ENCODE data around the gene TRIM65. TPM values are rescaled to one million over a fixed set of nuclear protein-coding genes. Genes with fewer than 3 reads are reported as not detected.

TRIM65 gene
- total and polyA plus RNA-seq, 2 of the 13 experiments (the other 11 are each of a cell fraction or from before 2014, with no cell fraction given) = 10.3 to 22.4 TPM

DNA sequence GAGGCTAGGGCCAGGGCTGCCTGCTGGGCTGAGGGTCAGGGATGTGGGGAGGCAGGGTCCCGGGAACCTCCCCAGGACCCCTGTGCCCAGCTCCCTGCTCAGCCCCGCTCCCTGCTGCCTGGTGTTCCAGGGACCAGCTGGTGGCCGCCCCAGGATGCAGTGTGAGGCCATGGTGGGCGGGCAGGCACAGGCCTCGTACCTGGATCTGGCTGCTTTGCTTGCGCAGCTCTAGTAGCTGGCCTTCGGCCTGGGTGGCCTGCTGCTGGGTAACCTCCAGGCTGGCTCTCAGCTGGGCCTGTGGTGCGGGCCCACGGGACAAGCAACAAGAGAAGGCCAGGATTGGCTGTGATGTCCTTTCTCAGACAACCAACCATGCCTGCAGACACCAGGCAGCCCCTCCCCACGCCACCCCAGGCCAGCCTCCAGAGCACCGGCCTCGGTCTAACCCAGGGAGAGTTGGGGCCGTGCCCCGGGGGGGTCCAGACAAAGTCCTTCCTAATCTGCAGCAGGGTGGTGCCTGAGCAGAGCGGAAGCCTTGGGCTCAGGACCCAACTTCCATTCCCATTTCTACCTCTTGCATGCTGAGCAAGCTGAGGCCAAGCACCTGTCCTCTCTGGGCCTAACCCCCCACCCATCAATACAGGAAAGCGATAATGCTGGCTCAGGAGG is 4.1 kb downstream of the TRIM65 start (continued):
- TF ChIP-seq, protein P1, sequence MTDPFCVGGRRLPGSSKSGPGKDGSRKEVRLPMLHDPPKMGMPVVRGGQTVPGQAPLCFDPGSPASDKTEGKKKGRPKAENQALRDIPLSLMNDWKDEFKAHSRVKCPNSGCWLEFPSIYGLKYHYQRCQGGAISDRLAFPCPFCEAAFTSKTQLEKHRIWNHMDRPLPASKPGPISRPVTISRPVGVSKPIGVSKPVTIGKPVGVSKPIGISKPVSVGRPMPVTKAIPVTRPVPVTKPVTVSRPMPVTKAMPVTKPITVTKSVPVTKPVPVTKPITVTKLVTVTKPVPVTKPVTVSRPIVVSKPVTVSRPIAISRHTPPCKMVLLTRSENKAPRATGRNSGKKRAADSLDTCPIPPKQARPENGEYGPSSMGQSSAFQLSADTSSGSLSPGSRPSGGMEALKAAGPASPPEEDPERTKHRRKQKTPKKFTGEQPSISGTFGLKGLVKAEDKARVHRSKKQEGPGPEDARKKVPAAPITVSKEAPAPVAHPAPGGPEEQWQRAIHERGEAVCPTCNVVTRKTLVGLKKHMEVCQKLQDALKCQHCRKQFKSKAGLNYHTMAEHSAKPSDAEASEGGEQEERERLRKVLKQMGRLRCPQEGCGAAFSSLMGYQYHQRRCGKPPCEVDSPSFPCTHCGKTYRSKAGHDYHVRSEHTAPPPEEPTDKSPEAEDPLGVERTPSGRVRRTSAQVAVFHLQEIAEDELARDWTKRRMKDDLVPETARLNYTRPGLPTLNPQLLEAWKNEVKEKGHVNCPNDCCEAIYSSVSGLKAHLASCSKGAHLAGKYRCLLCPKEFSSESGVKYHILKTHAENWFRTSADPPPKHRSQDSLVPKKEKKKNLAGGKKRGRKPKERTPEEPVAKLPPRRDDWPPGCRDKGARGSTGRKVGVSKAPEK (CRISPR knock-in tag; IDR thresholded peaks at IDR 0.05; ENCODE audit: borderline replicate concordance) = 0 out of 2 replicates have a peak, but pooled peaks have one; percentile 67
- TF ChIP-seq, protein P2, sequence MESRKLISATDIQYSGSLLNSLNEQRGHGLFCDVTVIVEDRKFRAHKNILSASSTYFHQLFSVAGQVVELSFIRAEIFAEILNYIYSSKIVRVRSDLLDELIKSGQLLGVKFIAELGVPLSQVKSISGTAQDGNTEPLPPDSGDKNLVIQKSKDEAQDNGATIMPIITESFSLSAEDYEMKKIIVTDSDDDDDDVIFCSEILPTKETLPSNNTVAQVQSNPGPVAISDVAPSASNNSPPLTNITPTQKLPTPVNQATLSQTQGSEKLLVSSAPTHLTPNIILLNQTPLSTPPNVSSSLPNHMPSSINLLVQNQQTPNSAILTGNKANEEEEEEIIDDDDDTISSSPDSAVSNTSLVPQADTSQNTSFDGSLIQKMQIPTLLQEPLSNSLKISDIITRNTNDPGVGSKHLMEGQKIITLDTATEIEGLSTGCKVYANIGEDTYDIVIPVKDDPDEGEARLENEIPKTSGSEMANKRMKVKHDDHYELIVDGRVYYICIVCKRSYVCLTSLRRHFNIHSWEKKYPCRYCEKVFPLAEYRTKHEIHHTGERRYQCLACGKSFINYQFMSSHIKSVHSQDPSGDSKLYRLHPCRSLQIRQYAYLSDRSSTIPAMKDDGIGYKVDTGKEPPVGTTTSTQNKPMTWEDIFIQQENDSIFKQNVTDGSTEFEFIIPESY (CRISPR knock-in tag; IDR thresholded peaks at IDR 0.05) = no peak
- TF ChIP-seq PCBP2 (optimal IDR thresholded peaks at IDR 0.05; ENCODE audit: low read depth, low read length, poor library complexity, severe bottlenecking) = no peak
- peak; percentile 10; the same call in 1 of the 2 replicates for TF ChIP-seq SP4 (CRISPR knock-in tag; IDR thresholded peaks at IDR 0.05)
- TF ChIP-seq, protein P3, sequence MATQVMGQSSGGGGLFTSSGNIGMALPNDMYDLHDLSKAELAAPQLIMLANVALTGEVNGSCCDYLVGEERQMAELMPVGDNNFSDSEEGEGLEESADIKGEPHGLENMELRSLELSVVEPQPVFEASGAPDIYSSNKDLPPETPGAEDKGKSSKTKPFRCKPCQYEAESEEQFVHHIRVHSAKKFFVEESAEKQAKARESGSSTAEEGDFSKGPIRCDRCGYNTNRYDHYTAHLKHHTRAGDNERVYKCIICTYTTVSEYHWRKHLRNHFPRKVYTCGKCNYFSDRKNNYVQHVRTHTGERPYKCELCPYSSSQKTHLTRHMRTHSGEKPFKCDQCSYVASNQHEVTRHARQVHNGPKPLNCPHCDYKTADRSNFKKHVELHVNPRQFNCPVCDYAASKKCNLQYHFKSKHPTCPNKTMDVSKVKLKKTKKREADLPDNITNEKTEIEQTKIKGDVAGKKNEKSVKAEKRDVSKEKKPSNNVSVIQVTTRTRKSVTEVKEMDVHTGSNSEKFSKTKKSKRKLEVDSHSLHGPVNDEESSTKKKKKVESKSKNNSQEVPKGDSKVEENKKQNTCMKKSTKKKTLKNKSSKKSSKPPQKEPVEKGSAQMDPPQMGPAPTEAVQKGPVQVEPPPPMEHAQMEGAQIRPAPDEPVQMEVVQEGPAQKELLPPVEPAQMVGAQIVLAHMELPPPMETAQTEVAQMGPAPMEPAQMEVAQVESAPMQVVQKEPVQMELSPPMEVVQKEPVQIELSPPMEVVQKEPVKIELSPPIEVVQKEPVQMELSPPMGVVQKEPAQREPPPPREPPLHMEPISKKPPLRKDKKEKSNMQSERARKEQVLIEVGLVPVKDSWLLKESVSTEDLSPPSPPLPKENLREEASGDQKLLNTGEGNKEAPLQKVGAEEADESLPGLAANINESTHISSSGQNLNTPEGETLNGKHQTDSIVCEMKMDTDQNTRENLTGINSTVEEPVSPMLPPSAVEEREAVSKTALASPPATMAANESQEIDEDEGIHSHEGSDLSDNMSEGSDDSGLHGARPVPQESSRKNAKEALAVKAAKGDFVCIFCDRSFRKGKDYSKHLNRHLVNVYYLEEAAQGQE (IDR thresholded peaks at IDR 0.05; ENCODE audit: borderline replicate concordance in 1 of 2, low read depth in 1 of 2, low read length in 2 of 2) = no peak; a peak in 1 of 4 replicates
- TF ChIP-seq, protein P4, sequence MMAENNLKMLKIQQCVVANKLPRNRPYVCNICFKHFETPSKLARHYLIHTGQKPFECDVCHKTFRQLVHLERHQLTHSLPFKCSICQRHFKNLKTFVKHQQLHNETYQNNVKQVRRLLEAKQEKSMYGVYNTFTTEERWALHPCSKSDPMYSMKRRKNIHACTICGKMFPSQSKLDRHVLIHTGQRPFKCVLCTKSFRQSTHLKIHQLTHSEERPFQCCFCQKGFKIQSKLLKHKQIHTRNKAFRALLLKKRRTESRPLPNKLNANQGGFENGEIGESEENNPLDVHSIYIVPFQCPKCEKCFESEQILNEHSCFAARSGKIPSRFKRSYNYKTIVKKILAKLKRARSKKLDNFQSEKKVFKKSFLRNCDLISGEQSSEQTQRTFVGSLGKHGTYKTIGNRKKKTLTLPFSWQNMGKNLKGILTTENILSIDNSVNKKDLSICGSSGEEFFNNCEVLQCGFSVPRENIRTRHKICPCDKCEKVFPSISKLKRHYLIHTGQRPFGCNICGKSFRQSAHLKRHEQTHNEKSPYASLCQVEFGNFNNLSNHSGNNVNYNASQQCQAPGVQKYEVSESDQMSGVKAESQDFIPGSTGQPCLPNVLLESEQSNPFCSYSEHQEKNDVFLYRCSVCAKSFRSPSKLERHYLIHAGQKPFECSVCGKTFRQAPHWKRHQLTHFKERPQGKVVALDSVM (CRISPR knock-in tag; IDR thresholded peaks at IDR 0.05) = 0 out of 2 replicates have a peak, but pooled peaks have one; percentile 37
- TF ChIP-seq SMARCE1 (IDR thresholded peaks at IDR 0.05; ENCODE audit: borderline replicate concordance) = no peak
- TF ChIP-seq, protein P5, sequence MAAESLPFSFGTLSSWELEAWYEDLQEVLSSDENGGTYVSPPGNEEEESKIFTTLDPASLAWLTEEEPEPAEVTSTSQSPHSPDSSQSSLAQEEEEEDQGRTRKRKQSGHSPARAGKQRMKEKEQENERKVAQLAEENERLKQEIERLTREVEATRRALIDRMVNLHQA (CRISPR knock-in tag; IDR thresholded peaks at IDR 0.05) = no peak
- no peak for TF ChIP-seq NR3C1 (CRISPR knock-in tag; IDR thresholded peaks at IDR 0.05)
- no peak for TF ChIP-seq ETV6 (CRISPR knock-in tag; conservative IDR thresholded peaks at IDR 0.05)
- TF ChIP-seq PHF5A (CRISPR knock-in tag; IDR thresholded peaks at IDR 0.05; ENCODE audit: low read depth, unreplicated experiment) = no peak
- TF ChIP-seq FOXK2 (IDR thresholded peaks at IDR 0.05) = peak; percentile 31; the same call in 1 of the 2 replicates
- no peak for TF ChIP-seq MTF2 (CRISPR knock-in tag; IDR thresholded peaks at IDR 0.05; ENCODE audit: borderline replicate concordance)
- TF ChIP-seq SYNCRIP (IDR thresholded peaks at IDR 0.05; ENCODE audit: insufficient read depth, low read depth, low read length) = no peak
- TF ChIP-seq, protein P6, sequence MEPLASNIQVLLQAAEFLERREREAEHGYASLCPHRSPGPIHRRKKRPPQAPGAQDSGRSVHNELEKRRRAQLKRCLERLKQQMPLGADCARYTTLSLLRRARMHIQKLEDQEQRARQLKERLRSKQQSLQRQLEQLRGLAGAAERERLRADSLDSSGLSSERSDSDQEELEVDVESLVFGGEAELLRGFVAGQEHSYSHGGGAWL (CRISPR knock-in tag; IDR thresholded peaks at IDR 0.05) = no peak; the same call in 1 of the 2 replicates
- no peak for TF ChIP-seq THYN1 (CRISPR knock-in tag; IDR thresholded peaks at IDR 0.05; ENCODE audit: borderline replicate concordance, low read depth)
- TF ChIP-seq SRY (CRISPR knock-in tag; IDR thresholded peaks at IDR 0.05) = peak; percentile 36; the same call in 1 of the 2 replicates

Measured in HepG2 (cell line).